Measurements from ENCODE around the gene AKAP3.

The AKAP3 gene

DNA sequence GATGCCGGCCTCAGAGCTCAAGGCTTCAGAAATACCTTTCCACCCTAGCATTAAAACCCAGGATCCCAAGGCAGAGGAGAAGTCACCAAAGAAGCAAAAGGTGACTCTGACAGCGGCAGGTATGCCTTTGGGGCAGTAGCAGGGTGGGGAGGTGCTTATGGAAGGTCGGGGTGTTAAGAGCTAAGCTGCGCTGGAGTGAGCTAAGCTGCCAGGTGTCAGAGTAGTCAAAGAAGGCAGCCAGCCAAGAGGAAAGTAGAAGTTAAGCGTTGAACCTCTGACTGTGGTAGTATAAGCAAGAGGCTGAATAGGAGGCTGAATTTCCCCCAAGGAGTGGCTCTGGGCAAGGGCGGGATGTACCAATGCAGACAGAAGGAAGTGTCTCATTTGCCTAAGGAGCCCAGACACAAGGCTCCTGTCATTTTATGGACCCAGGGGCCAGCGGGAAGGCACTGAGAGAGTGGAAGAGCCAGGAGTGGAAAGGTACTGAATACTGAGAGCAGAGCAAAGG is 57.6 kb downstream of the AKAP3 start:
- no peak for DNase-seq

DNA sequence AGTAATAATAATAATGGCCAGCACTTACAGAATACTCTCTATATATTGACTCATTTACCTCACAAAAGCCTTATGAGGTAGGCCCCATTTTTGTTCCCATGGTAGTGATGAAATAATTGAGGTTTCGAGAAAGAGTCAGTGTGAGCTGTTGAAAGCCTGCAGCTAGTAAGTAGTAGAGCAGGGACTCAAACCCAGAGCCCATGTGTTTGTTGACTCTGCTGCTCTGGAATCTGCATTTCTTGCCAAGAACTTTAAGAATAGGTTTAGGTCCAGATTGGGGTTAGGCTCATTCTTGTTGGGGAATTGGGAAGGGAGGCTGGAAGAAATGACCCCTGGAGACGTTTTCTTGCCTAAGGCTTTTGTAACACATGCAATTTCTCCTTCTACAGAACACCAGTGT is 58.9 kb downstream of the AKAP3 start:
- no peak for DNase-seq

DNA sequence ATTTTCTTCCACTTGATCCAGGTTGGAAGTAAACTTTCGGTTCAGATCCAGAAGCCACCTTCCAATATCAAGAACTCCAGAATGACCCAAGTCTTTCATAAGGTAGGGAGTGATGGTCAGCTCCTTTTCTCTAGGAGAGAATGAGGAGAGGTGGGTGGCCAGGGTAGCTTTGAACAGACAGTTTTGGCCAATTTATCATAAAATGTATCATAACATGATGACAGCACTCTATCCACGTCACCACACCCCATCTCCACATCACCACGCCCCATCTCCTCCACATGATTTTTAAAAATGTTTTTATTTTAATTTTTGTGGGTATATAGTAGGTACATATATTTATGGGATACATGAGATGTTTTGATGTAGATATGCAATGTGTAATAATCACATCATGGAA is 59.9 kb downstream of the AKAP3 start:
- DNase-seq, result no peak

DNA sequence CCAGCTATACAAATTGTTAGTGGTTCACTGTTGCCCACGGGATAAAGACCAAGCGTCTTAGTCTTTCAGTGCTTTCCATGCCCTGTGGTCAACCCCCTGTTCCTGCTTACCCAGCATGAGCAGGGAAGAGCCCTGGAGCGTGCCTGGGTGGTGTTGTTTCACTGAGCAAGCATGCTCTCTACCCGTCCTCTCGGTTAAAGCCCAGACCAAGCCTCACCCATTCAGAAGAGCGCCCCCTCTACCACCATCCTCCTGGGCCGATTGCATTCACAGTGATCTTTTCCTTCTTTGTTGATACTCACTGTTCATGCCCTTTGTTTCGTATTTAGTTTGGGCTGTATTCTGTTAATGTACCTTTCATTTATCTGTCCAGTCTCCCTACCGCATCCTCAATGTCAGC is 61.7 kb downstream of the AKAP3 start:
- DNase-seq, result no peak

DNA sequence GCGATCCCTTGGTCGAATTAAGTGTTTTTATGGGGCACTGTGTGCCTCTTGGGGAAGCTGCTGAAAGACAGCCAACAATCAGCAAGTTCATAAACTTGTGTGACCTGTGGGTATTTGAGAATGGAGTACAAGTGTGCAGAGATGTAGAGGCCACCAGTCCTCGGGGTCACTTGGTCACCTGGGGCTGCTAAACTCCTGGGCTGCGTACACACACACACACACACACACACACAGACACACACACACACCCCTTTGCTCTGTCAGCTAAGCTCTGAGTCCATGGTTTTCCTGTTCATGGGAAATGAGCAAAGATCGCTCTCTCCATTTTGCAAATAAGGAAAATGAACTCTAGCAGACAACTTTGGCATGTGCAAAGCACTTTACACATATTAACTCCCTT is 62.4 kb downstream of the AKAP3 start:
- DNase-seq, result no peak

DNA sequence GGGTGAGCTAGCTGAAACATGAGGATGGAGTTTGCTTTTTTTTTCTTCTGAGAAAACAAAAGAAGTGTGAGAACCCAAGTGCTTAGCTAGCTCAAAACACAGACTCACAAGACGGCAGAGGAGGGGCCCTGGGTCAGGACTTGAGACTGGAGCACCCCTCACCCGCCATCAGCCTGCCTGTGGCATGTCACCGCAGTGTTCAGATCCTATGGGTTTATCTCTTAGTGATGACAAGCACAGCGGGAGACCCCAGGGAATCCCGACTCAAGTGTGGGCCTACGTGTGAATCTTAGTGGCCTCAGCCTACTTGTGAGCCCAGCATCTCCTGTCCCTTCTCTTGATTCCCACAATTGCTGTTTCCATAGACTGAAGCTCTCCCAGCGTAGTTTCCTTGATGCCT is 64.0 kb downstream of the AKAP3 start:
- DNase-seq, result no peak

DNA sequence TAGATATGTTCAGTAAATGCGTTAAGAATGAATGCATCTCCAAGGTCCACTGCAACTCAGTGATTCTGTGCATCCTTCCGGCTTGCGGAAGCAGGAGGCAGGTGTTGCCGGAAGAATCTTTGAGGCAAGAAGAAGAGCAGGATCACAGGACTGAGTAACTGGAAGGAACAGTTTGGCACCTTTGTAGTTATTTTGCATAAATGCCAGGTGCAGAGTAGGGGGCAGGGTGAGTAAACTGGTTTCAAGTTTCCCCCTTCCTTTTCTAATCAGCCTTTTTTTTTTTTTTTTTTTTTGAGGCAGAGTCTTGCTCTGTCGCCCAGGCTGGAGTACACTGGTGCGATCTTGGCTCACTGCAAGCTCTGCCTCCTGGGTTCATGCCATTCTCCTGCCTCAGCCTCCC is 64.6 kb downstream of the AKAP3 start:
- DNase-seq, result no peak

DNA sequence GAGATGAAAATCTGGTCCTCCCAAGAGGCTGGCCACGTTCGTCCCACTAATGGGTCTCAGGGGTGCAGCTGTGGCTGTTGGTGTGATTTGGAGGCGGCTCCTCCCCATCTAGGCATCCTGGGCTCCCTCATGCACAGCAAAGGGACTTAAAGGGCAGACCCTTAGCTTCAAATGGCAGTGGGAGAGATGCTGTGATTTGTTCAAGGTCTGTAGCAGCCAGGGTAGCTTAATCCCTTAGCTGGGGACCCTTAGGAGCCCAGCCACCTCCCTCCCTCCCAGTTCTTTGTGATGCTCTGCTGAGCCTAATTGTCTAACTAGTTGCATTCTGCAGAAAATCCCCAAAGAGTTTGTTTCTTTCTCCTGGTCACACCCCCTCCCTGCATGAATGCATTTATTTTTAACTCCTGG is 68.6 kb downstream of the AKAP3 start:
- DNase-seq, result no peak

DNA sequence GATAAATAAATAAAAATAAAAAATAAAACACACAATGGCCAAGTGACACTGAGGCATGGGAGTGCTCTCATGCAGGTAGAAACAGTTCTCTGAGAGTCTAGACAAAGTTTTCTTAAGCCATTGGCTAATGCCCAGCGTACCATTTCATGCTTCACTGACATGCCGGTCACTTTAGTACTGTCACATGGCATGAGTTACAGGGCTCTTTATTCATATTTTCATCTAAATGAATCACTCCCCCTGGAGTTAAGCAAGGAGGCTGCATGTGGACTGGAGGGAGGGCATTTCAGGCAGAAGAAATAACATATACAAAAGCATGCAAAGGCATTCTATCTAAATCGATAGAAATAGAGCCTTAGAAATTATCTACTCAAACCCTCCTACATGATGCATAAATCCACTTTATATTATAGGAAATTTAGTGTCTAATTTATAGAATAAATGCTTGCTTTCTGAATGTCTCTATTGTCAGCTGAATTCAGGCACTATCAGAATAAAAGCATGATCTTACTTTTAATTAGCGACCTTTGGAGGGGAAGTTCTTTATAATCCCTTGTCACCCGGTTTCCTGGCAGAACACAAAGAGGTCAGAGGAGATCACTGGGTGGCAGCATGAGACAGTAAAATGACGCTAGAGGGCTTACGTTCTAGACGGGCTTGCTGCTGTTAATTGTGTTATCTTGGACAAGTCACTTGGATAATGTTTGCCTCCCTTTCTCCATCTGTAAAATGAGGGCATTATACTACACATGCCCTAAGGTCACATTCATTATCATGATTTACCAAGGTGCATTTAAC is 69.3 kb downstream of the AKAP3 start:
- DNase-seq, result peak; percentile 15

DNA sequence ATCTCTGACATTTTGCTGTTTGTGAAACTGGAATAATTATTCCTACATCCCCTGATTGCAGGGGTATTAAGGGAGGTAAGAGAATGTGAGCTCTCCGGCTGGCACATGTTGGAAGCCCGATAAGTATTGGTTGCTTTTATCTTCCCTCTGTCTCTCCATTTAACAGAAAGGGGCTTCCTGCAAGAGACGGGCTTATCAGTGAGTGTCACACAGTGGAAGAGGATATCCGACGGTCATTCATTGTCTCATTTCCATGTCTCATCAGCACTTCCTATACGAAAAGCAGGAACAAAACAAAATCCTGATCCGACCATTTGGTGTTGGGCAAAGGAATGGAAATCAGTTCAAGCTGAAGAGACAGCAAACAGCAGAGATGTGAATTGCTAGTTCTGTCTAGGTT is 76.2 kb downstream of the AKAP3 start:
- no peak for DNase-seq

DNA sequence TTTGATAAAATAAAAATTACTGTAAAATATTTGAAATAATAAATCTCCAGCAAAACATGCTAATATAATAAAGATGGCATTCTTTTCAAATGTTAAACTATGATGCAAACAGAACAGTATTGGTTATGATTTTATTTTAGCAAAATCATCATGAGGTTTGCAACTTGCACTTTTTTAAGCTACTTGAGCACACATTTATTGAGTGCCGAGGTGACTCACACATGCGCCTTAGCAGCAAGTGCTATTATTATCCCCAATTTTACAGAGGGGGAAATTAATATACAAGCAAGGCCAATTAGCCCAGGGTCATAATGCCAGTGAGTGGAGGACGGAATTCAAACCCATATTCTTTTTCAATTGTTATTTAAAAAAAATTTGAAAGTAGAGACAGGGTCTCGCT is 79.6 kb downstream of the AKAP3 start:
- DNase-seq, result no peak

DNA sequence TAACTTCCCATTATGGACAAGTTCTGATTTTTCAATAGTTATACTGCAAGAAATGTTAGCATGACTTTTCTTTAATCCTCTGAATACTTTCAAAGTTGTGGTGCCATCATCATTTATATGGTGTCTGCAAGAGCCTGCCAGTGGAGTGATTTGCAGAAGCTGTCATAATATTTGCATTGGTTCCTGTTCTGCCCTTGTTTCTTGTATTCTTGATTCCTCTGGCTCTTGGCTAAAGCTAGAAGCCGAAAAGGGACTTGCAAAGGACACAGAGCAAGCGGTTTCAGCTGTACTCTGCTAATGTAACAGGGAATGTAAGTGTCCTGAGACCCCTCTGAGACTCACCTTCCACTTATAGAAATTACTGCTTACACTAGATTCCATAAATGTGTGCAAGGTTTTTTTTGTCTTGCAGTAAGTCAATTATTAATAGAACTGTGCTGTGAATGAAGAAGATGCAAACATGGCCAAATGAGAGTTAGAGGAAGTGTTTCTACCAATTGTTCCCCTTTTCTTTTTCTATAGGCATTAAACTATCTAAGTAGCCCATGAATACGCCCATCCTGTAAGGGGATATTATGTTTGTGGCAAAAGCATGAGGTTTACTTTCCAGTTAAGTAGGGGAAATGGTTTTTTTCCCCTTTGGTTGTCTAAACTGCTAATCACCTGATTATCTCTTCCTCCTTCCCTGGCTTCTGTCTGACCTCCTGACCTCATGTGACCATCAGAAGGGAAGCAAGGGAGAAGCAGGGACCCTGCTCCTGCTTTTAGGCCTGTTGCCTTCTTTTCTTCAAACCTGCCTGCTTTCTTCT is 81.6 kb downstream of the AKAP3 start:
- no peak for DNase-seq

DNA sequence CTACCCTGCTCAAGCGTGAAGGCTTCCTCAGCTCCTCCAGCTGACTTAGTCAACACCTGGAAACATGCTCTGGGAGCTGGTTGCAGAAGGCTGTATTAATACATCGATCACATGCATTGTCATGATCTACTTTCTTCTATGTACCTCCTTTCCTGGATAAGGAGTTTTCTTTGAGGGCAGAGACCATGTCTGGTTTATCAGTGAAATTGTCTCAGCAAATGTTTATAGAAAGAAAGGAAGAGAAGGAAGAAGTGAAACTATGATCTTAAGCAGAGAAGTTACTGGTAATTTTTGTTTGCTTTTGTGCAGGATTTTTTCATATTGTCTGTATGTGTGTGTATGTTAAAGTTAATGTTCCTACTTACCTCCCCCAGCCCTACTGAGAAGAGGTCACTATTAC is 82.4 kb downstream of the AKAP3 start:
- DNase-seq, result no peak

All from fibroblast of skin of right biceps (primary cell).